Measurements from ENCODE around the gene CNTN6.

GRCh38 chr3:1446531-1446930 lies 353.7 kb downstream of the CNTN6 start:
- TF ChIP-seq CTCF (conservative IDR thresholded peaks at IDR 0.05; ENCODE audit: low read depth, low read length) (no peak), POLR2A (IDR thresholded peaks at IDR 0.05; ENCODE audit: low read depth, low read length) (no peak), MXI1 (IDR thresholded peaks at IDR 0.05; ENCODE audit: borderline replicate concordance, low read depth, low read length) (no peak), SMC3 (IDR thresholded peaks at IDR 0.05; ENCODE audit: low read depth, low read length) (no peak), RAD21 (IDR thresholded peaks at IDR 0.05; ENCODE audit: low read length) (no peak), USF2 (IDR thresholded peaks at IDR 0.05; ENCODE audit: low read depth, low read length) (no peak), ELK1 (IDR thresholded peaks at IDR 0.05; ENCODE audit: borderline replicate concordance, low read depth, low read length) (no peak), NFE2L2 (IDR thresholded peaks at IDR 0.05; ENCODE audit: low read depth, low read length) (no peak), CHD1 (IDR thresholded peaks at IDR 0.05; ENCODE audit: low read depth, low read length) (no peak), RFX5 (IDR thresholded peaks at IDR 0.05; ENCODE audit: low read depth, low read length) (no peak), BHLHE40 (IDR thresholded peaks at IDR 0.05; ENCODE audit: low read depth, low read length) (no peak), RCOR1 (IDR thresholded peaks at IDR 0.05; ENCODE audit: insufficient replicate concordance, low read length) (no peak), MAZ (IDR thresholded peaks at IDR 0.05; ENCODE audit: borderline replicate concordance, low read depth, low read length) (no peak)
